HUES6 (cell line): ENCODE results near the gene SPEF1.

Experiments
- H3K27ac ChIP-seq: 2 replicates; pipeline ENCODE4 v1.7.0; 2013; ENCODE audit warnings: low read depth, mild to moderate bottlenecking, low read length, inconsistent platforms
- H3K27me3 ChIP-seq: 2 replicates; pipeline ENCODE4 v1.6.1; 2013; ENCODE audit warnings: low read length; ENCODE audit not compliant: control insufficient read depth, insufficient read depth
- H3K36me3 ChIP-seq: 2 replicates; pipeline ENCODE4 v1.6.1; 2013; ENCODE audit warnings: low read length; ENCODE audit not compliant: control insufficient read depth, insufficient read depth
- H3K4me1 ChIP-seq: 2 replicates; pipeline ENCODE4 v1.6.1; 2013; ENCODE audit warnings: low read length; ENCODE audit not compliant: control insufficient read depth, insufficient read depth
- H3K4me3 ChIP-seq: 2 replicates; pipeline ENCODE4 v1.5.1; 2013; ENCODE audit warnings: low read depth, low read length
- H3K9ac ChIP-seq: one replicate; pipeline ENCODE4 v1.6.1; 2013; ENCODE audit warnings: mild to moderate bottlenecking, low read length
- H3K9me3 ChIP-seq: 2 replicates; pipeline ENCODE4 v1.6.1; 2013; ENCODE audit warnings: low read depth, low read length; ENCODE audit not compliant: control insufficient read depth, insufficient read depth

The SPEF1 gene

GRCh38 chr20:3804254-3804751 lies 23.1 kb upstream of the SPEF1 start:
- Histone ChIP-seq H3K9me3 (no peaks in the 10 kb centered on the region), H3K27ac (no peak overlapping the region), H3K36me3 (peaks cover 56% of the 10 kb centered on the region), H3K27me3 (no peaks in the 10 kb centered on the region), H3K9ac (no peak overlapping the region), H3K4me3 (no peak overlapping the region), H3K4me1 (peaks cover 36% of the 10 kb centered on the region)

DNA sequence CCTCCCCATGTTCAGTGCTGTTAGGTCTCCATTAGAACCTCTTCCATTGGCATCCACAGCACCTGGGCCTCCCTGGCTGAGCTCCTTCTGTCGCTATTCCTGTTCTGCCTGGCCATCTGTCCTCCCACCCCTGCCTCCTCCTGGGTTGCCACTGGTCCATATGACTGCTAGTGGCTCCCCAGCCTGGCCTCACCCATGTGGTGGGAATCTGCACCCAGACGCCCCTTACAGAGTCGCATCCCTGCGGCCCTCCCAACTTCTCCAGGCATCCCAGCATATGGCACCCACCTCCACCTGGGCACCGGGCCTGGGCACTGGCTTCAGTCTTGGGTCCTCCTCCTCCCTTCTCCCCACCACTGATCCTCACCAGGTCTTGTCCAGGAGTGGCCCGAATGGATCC lies 22.6 kb upstream of the SPEF1 start:
- Histone ChIP-seq H3K27me3 (no peaks in the 10 kb centered on the region), H3K27ac (no peak overlapping the region), H3K9ac (no peak overlapping the region), H3K4me1 (peaks cover 41% of the 10 kb centered on the region), H3K9me3 (no peaks in the 10 kb centered on the region), H3K4me3 (no peak overlapping the region), H3K36me3 (peaks cover 56% of the 10 kb centered on the region)

- Histone ChIP-seq H3K36me3 (peaks cover 56% of the 10 kb centered on the region), H3K27me3 (no peaks in the 10 kb centered on the region), H3K9me3 (no peaks in the 10 kb centered on the region), H3K4me3 (no peak overlapping the region), H3K9ac (no peak overlapping the region), H3K4me1 (peaks cover 45% of the 10 kb centered on the region), H3K27ac (no peak overlapping the region)
Measured at GRCh38 chr20:3803289-3803688, 22.0 kb upstream of the SPEF1 start.

GRCh38 chr20:3802524-3803239 lies 21.4 kb upstream of the SPEF1 start:
- Histone ChIP-seq H3K4me3 (no peak overlapping the region), H3K4me1 (peaks cover 46% of the 10 kb centered on the region), H3K36me3 (peaks cover 56% of the 10 kb centered on the region), H3K9ac (no peak overlapping the region), H3K9me3 (no peaks in the 10 kb centered on the region), H3K27me3 (no peaks in the 10 kb centered on the region), H3K27ac (no peak overlapping the region)

DNA sequence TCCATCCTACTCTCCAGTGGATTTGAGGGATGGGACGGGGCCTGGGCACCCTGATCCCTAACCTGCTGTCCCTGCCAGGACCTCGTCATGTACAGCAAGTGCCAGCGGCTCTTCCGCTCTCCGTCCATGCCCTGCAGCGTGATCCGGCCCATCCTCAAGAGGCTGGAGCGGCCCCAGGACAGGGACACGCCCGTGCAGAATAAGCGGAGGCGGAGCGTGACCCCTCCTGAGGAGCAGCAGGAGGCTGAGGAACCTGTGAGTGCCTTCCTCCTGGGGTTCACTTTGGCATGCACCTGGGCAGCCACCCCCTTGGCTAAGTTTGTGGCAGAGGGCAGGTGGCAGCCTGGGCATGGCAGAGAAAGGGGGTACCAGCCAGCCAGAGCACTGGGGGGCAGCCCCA lies 20.6 kb upstream of the SPEF1 start:
- Histone ChIP-seq H3K4me3 (no peak overlapping the region), H3K36me3 (peaks cover 56% of the 10 kb centered on the region), H3K4me1 (peaks cover 46% of the 10 kb centered on the region), H3K27me3 (no peaks in the 10 kb centered on the region), H3K9ac (no peak overlapping the region), H3K9me3 (no peaks in the 10 kb centered on the region), H3K27ac (no peak overlapping the region)

GRCh38 chr20:3801299-3801698 lies 20.1 kb upstream of the SPEF1 start:
- Histone ChIP-seq H3K27me3 (no peaks in the 10 kb centered on the region), H3K4me3 (no peak overlapping the region), H3K9me3 (no peaks in the 10 kb centered on the region), H3K36me3 (peaks cover 55% of the 10 kb centered on the region), H3K4me1 (peaks cover 50% of the 10 kb centered on the region), H3K9ac (no peak overlapping the region), H3K27ac (no peak overlapping the region)

DNA sequence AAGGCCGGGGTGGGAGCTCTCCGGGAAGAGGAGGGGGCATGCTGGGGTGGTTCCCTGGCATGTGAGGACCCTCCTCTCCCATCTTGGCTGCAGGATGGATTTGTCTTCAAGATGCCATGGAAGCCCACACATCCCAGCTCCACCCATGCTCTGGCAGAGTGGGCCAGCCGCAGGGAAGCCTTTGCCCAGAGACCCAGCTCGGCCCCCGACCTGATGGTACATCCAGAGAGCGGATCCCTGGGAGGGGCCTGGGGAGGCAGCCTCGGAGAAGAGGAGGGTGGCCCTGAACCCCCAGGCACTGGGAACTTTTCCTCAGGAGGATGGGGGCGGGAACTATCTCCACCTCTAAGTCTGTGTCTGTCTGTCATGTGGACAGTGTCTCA lies 19.6 kb upstream of the SPEF1 start:
- no peak overlapping the region for H3K4me3 ChIP-seq
- H3K27me3 ChIP-seq = no peaks in the 10 kb centered on the region
- H3K36me3 ChIP-seq = peaks cover 51% of the 10 kb centered on the region
- H3K9me3 ChIP-seq = no peaks in the 10 kb centered on the region
- H3K27ac ChIP-seq = no peak overlapping the region
- peaks cover 46% of the 10 kb centered on the region for H3K4me1 ChIP-seq
- no peak overlapping the region for H3K9ac ChIP-seq

DNA sequence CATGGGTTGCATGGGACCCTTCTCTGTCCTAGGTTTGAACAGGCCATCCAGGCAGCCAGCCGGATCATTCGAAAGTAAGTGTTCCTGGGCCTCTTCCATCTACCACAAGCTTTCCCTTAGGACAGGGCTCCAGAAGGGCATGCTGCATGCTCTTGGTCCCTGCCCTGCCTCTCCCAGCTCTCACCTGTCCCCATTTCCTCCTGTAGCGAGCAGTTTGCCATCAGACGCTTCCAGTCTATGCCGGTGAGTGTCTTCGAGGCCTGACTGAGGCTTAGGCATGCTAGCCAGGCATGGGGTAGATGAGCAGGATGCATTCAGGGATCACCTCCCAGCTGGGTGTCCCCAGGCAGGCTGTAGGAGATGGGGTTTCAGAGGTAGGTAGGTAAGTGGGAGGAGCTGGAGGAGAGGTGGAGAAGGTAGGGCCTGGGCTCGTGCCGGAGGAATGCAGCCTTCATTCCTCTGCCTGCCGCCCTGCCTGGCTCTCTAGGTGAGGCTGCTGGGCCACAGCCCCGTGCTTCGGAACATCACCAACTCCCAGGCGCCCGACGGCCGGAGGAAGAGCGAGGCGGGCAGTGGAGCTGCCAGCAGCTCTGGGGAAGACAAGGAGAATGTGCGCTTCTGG lies 19.1 kb upstream of the SPEF1 start:
- peak overlapping the region; percentile 31 for H3K9ac ChIP-seq

DNA sequence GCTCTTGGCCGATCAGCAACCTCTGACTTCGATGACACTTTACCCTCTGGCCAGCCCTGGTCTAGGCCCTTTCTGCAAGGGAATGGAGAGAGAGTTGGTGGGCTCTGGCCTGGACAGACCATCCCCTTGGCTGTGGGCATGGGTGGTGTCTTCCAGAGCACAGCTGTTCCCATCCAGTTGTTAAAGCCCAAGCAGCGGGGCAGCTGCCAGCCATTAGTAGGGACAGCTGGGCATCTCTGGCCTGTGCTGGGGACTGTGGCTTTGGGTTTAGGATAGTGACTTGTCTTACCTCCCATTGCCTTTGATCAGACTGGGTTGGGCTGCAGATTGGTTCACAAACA lies 17.6 kb upstream of the SPEF1 start:
- H3K9ac ChIP-seq = no peak overlapping the region
- H3K36me3 ChIP-seq = peaks cover 31% of the 10 kb centered on the region
- peaks cover 43% of the 10 kb centered on the region for H3K4me1 ChIP-seq
- no peak overlapping the region for H3K27ac ChIP-seq
- H3K27me3 ChIP-seq = no peaks in the 10 kb centered on the region
- H3K9me3 ChIP-seq = no peaks in the 10 kb centered on the region
- H3K4me3 ChIP-seq = no peak overlapping the region

More for the DNA sequence above, 19.1 kb upstream of the SPEF1 start:
- H3K9me3 ChIP-seq = no peaks in the 10 kb centered on the region
- no peak overlapping the region for H3K4me3 ChIP-seq
- H3K27me3 ChIP-seq = no peaks in the 10 kb centered on the region
- no peak overlapping the region for H3K27ac ChIP-seq
- peaks cover 43% of the 10 kb centered on the region for H3K4me1 ChIP-seq
- peaks cover 46% of the 10 kb centered on the region for H3K36me3 ChIP-seq

DNA sequence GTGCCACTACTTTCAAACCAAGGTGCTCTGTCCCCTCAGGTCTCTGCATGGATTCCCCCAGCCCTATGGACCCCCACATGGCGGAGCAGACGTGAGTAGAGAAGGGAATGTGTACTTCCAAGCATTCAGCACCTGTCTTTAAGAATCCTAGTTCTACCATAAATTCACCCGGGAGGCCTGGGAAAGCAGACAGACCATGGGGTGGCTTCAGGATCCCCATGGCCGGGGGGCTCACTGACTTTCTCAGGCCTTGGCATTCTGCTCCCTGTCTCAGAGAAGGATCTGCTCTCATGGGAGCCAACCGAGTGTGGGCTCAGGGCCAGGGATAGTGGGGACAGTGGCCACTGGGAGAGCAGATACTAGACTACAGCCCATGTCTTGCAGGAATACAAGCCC lies 17.1 kb upstream of the SPEF1 start:
- Histone ChIP-seq H3K4me3 (no peak overlapping the region), H3K27ac (no peak overlapping the region), H3K9ac (no peak overlapping the region), H3K9me3 (no peaks in the 10 kb centered on the region), H3K36me3 (peaks cover 26% of the 10 kb centered on the region), H3K4me1 (peaks cover 43% of the 10 kb centered on the region), H3K27me3 (no peaks in the 10 kb centered on the region)

DNA sequence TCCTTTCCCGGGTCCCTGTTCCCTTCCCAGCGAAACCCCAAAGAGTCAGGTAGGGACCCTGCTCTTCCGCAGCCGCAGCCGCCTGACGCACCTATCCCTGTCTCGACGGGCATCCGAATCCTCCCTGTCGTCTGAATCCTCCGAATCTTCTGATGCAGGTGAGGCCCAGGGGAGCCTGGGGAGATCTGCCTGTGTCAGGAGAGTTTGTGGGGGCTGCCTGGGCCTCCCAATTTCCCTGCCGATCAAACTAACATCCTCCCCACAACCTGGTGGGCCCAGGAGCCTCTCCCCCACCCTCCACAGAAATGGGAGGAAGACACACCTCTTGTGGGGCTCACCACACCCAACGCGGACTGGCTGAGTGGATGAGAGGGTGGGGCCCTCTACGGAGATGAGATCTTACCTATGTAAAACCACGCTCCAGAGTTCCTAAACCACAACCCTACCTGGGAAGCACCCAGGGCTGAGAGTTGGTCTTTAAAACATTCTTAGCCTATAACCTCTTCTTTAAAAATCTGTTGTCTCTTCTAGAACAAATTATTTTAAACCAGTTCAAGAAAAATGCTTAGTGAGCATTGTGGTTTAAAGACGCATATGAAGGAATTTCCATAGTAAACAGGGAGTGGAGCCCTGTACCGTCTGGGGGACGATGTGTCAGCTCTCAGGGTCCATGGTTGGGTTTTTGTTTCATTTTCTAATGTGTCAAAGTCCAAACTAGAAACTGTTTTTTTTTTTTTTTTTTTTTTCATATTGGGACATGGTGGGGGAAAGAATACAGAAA lies 16.5 kb upstream of the SPEF1 start:
- peak overlapping the region; percentile 76 for H3K4me3 ChIP-seq
- no peaks in the 10 kb centered on the region for H3K27me3 ChIP-seq
- H3K27ac ChIP-seq = no peak overlapping the region
- H3K4me1 ChIP-seq = peaks cover 43% of the 10 kb centered on the region
- peak overlapping the region; percentile 85 for H3K9ac ChIP-seq
- no peaks in the 10 kb centered on the region for H3K9me3 ChIP-seq
- peaks cover 20% of the 10 kb centered on the region for H3K36me3 ChIP-seq
